ENCODE data around the gene HDAC6.

HDAC6 gene

GRCh38 chrX:48801280-48802088, at the start of gene HDAC6:
HDAC6 (plus strand) TSS chrX:48802067; CDS start chrX:48802693, 626 bp downstream.
- DNase-seq (ENCODE audit: low read depth), result peak; percentile 91

DNA sequence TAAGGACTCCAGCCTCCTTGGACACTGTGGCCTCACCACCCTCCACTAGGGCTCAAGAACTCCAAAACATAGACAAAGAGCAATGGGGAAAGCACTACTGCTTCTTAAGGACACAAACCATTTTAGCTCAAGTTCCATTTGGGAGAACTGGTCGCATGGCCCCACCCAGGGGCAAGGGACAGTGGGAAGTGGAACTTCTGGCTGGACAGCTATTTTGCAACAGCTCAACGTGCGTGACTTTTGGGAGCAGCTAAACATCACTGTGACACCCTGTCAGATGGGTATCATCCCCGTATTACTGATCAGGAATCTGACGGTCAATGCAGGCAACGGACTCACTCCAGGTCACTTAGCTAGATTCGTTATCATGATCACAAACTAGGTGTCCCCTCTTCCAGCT, 49.4 kb upstream of the HDAC6 start:
- DNase-seq (ENCODE audit: low read depth), result no peak

- DNase-seq (ENCODE audit: low read depth), result no peak
Observed at GRCh38 chrX:48753708-48754228, 48.1 kb upstream of the HDAC6 start.

DNA sequence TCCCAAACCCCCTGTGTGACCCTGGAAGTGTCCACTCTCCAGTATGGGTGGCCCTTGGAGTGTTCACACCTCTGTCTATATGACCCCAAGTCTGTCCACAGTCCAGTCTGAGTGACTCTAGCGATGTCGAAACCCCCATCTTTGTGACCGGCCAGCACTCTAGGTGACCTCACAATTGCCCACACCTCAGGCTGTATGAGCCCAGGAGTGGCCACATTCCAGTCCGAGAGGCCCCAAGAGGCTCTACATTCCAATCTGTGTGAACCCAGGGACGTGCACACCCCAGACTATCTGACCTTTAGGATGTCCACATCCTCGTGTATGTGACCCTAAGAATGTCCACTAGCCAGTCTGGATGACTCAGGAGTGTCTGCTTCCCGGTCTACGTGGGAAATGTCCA, 47.6 kb upstream of the HDAC6 start:
- DNase-seq (ENCODE audit: low read depth), result no peak

GRCh38 chrX:48761674-48762471, 40.0 kb upstream of the HDAC6 start, which contains the start of gene GLOD5:
GLOD5 (plus strand) TSS chrX:48761747; CDS start chrX:48761791, 44 bp downstream.
- DNase-seq (ENCODE audit: low read depth), result no peak

- DNase-seq (ENCODE audit: low read depth), result no peak
Observed at GRCh38 chrX:48769230-48769629, 32.6 kb upstream of the HDAC6 start.

DNA sequence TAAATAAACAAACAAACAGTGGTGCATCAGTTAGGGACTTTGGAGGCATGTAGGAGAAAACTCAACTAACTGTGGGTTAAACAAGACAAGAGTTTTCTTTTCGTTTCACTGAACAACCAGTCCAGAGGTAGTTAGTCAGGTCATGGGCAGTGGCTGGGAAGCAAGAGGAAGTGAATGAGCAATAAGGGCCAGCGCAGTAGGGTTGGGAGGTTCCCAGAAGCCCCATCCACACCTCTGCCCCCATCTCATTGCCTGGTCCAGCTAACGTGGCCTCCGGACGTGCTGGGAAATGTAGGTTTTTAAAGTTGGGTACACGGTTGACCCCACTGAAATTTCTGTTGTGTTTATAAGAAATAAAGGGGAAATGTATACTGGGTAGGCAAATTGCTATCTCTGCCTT, 31.6 kb upstream of the HDAC6 start:
- DNase-seq (ENCODE audit: low read depth), result no peak

GRCh38 chrX:48772602-48773001, 29.3 kb upstream of the HDAC6 start:
- no peak for DNase-seq (ENCODE audit: low read depth)

GRCh38 chrX:48776818-48777439, 24.9 kb upstream of the HDAC6 start:
- DNase-seq (ENCODE audit: low read depth), result no peak

GRCh38 chrX:48779399-48779798, 22.5 kb upstream of the HDAC6 start:
- no peak for DNase-seq (ENCODE audit: low read depth)

GRCh38 chrX:48781705-48782104, 20.2 kb upstream of the HDAC6 start:
- DNase-seq (ENCODE audit: low read depth), result no peak

- no peak for DNase-seq (ENCODE audit: low read depth)
Observed at GRCh38 chrX:48782216-48782615, 19.7 kb upstream of the HDAC6 start.

GRCh38 chrX:48782795-48783194, 19.1 kb upstream of the HDAC6 start:
- DNase-seq (ENCODE audit: low read depth), result no peak

- no peak for DNase-seq (ENCODE audit: low read depth)
Observed at GRCh38 chrX:48784726-48785125, 17.1 kb upstream of the HDAC6 start.

- DNase-seq (ENCODE audit: low read depth), result no peak
Observed at GRCh38 chrX:48785186-48785539, 16.7 kb upstream of the HDAC6 start.

DNA sequence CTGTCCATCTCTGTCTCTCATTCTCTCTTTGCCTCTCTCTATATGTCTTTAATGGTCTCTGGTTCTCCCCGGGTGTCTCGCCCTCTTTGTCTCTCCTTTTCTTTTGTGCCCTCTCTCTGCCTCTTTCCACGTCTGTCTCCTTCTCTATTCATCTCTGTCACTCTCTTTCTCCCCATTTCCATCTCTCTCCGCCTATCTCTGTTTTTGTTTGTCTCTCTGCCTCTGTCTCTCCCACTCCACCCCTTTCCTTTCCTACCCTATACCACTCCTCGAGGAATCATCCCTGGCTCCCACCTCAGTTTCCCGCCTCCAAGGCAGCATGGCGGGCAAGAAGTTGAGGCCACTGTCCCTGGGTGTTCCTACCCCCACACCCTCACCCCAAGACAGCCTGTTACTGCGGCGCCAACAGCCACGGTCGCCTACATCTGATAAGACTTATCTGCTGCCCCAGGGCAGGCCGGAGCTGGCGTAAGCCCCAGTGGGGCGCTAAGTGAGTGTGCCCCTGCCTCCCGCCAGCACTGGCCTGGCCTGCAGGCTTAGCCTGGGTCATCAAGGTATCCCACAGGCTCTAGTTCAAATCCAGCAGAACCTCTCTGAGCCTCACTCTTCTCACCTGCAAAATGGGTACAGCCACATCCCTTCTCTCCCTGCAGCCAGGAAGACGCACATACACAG, 16.2 kb upstream of the HDAC6 start:
- no peak for DNase-seq (ENCODE audit: low read depth)

DNA sequence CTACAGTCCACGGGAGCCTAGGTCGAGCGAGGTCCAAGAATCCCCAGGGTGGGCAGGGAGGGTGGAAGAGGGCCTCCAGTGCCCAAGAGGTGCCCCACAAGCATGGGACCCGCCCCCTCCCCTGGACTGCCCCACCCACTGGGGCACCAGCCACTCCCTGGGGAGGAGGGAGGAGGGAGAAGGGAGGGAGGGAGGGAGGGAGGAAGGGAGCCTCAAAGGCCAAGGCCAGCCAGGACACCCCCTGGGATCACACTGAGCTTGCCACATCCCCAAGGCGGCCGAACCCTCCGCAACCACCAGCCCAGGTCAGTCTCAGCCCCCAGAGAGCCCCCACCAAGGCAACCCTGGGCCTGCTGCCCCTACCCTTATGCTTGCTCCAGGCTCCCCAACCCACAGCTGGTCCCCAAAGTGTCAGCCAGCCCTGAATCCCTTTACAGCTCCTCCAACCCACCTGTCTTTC, 15.5 kb upstream of the HDAC6 start, which contains the start of gene GATA1:
TSS of gene GATA1 (plus strand) at position 250 of the 460 bp plus-strand sequence. CDS start 4,520 bp downstream, outside the sequence.
- DNase-seq (ENCODE audit: low read depth), result no peak

- no peak for DNase-seq (ENCODE audit: low read depth)
Observed at GRCh38 chrX:48786825-48787504, 14.9 kb upstream of the HDAC6 start.

DNA sequence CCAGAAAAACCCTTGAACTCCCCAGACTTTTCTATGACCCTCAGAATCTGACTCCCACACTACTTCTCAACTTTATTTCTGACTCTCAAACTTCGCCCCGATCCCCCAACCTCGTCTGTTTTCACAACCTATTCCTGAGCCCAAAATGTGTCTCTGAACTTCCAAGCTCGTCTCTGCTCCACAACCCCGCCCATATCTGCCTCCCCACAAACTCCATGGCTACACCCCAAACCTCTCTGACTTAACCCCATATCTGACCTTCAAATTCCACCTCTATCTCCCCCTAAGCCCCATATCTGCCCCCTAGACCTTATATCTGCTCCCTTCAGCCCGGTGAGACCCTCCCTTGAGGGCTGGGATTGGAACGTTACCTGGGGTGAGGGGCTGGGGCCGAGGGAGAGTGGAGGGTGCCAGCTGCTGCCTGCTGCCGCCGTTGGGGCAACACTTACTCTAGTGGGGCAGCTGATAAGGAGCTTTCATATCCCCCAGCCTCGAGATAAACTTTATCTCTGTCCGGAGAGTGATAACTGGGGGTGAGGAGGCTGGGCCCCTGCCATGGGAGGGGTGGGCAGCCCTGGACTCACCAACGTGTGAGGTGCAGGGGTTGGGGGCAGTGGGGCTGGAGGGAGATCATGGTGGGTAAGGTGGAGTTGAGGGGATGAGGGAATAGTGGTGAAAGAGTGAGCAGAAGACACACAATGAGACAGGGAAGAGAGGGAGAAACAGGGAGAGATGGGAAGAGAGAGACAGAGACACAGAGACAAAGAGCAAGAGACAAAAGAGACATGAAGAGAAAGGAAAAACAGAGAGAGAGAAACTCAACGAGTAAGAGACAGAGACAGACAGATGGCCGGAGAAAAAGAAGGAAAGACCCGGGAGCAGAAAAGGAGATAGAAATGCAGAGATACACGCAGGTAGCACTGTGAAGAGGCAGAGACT, 14.1 kb upstream of the HDAC6 start:
- DNase-seq (ENCODE audit: low read depth), result no peak

Measured in GM04503 (cell line).